ENCODE data around the gene GH2.
"Not testable (repeated sequence)": the region's sequence is repeated elsewhere in the genome, so short reads cannot be mapped to it uniquely, and the experiment has no call there.

Gene GH2

DNA sequence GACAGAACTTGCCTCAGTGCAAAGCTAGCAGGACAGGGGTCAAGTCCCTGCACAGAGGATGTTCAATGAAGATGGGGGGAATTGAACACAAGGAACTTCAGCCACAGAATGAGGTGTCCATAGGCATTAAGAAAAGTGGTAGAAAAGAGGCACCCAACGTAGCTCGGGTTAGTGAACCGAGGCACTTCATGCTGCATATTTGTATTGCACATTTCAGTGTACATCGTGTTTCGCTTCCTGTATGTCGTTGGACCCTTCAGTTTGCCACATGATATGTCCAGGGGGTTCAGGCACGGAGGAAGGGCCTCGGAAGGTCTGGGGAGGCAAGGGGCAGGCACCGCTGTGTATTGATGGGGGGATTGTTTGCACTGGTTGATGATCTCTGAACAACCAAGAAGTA is 3.3 kb downstream of the GH2 start:
- not testable (repeated sequence) for H3K9me3 ChIP-seq (ENCODE audit: low read length)

DNA sequence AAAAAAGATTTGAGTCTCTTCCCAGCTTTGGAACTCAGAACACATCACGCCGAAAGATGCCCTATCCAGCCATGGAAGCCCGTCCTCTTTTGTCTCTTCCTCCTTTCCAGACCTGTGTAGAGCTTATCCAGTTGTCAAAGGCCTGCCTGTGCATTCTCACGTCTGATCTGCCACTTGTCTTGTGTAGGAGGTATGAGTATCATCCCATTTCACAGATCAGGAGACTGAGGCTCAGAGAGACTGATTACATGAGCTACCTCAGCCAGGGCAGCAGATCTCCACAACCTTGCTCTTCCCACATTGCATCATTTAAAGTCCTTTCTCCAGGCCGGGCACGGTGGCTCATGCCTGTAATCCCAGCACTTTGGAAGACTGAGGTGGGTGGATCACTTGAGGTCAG is 7.1 kb downstream of the GH2 start:
- not testable (repeated sequence) for H3K4me3 ChIP-seq (ENCODE audit: low read length); H3K36me3 ChIP-seq (ENCODE audit: insufficient read depth, low read length); H3K4me1 ChIP-seq (ENCODE audit: insufficient read depth, low read length); H3K9me3 ChIP-seq (ENCODE audit: low read length); H2AFZ ChIP-seq (ENCODE audit: low read depth, low read length); H3K27me3 ChIP-seq (ENCODE audit: insufficient read depth, low read length)

More for the DNA sequence above, 3.3 kb downstream of the GH2 start:
- not testable (repeated sequence) for H3K4me1 ChIP-seq (ENCODE audit: insufficient read depth, low read length); H2AFZ ChIP-seq (ENCODE audit: low read depth, low read length); H3K27me3 ChIP-seq (ENCODE audit: insufficient read depth, low read length); H3K36me3 ChIP-seq (ENCODE audit: insufficient read depth, low read length); H3K4me3 ChIP-seq (ENCODE audit: low read length)

DNA sequence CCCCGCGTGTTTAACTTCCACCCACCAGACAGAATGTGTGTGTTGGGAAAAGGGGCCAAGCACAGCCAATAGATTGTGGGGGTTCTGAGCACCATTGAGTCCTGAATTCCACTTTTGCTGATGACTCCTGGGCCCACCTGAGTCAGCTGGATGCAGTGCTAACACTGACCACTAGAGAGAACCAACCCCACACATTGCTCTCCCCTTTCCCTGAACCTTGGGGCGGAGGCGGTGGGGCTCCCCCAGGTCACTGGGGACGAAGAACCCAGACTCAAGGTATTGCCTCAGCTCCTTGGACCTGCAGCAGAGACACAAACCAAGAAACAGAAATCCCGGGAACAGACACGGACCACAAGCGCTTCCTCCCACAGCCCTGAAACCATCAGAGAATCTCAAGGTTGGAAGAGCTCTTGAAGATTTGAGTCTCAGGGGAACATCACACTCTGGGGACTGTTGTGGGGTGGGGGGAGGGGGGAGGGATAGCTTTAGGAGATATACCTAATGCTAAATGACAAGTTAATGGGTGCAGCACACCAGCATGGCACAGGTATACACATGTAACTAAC is 7.6 kb downstream of the GH2 start:
- H3K9me3 ChIP-seq (ENCODE audit: low read length); H2AFZ ChIP-seq (ENCODE audit: low read depth, low read length); H3K4me3 ChIP-seq (ENCODE audit: low read length); H3K27me3 ChIP-seq (ENCODE audit: insufficient read depth, low read length); H3K36me3 ChIP-seq (ENCODE audit: insufficient read depth, low read length); H3K4me1 ChIP-seq (ENCODE audit: insufficient read depth, low read length): not testable (repeated sequence)

DNA sequence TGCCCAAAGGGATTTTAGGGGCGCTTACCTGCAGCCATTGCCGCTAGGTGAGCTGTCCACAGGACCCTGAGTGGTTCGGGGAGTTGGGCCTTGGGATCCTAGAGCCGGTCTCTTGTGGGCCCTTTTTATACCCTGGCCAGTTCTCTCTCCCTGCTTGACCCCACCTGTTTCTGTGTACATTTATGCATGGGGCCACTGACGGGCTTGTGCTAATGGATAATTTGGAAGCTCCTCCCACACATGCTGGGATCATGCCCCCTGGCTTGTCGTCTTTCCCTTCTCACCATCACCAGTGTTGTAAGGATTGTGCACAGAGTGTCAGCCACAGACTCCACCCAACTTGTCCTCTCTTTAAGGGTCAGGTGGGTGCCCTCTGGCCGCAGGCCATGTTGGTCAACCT is 8.2 kb downstream of the GH2 start, which contains the start of gene CSH2:
Gene CSH2, minus strand, starts transcription at position 101 of the 400 bp plus-strand sequence. Its CDS starts 63 bp downstream, at position 38.
- H3K4me1 ChIP-seq (ENCODE audit: insufficient read depth, low read length); H3K36me3 ChIP-seq (ENCODE audit: insufficient read depth, low read length); H3K9me3 ChIP-seq (ENCODE audit: low read length); H2AFZ ChIP-seq (ENCODE audit: low read depth, low read length); H3K27me3 ChIP-seq (ENCODE audit: insufficient read depth, low read length); H3K4me3 ChIP-seq (ENCODE audit: low read length): not testable (repeated sequence)

DNA sequence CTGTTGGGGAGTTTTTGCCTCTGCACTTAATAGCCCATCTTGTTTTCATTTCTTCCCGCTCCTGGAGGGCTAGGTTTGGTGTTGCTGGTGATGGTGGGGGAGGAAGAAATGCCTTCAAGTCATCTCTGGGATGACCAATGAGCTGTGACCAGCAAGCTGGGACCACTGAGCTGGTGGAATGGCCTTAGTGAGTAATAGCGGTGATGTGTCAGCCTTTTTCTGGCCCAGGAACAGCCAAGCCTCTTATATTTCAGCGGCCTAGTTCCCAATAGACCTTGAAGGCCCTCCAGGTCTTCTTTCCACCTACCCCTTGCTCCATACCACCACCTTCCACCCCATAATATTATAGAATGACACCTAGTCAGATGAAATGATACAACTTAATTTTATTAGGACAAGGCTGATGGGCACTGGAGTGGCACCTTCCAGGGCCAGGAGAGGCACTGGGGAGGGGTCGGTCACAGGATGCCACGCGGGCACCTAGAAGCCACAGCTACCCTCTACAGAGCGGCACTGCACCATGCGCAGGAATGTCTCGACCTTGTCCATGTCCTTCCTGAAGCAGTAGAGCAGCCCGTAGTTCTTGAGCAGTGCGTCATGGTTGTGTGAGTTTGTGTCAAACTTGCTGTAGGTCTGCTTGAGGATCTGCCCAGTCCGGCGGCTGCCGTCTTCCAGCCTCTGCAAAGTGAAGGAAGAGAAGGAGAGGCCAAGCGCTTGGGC is 9.9 kb downstream of the GH2 start:
- not testable (repeated sequence) for H3K4me3 ChIP-seq (ENCODE audit: low read length); H3K9me3 ChIP-seq (ENCODE audit: low read length); H3K27me3 ChIP-seq (ENCODE audit: insufficient read depth, low read length); H3K36me3 ChIP-seq (ENCODE audit: insufficient read depth, low read length); H2AFZ ChIP-seq (ENCODE audit: low read depth, low read length); H3K4me1 ChIP-seq (ENCODE audit: insufficient read depth, low read length)

DNA sequence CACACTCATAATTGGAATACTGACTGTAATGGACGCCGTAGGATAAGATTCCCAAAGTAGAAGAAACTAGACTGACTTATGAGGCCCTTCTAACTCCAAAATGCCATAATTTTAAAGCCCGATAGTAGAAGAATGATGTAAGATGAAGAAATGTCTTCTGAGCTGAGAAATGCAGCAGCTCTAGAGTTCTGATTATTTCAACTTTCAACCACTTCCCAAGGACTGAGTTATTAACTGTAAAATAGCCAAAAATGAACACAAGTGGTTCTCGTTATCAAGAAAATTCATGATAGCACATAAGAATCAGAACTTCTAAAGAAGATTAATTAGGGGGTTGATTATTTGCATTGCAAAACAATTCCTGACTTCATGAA is 11.5 kb downstream of the GH2 start:
- not testable (repeated sequence) for H3K4me1 ChIP-seq (ENCODE audit: insufficient read depth, low read length); H3K36me3 ChIP-seq (ENCODE audit: insufficient read depth, low read length); H3K4me3 ChIP-seq (ENCODE audit: low read length); H3K9me3 ChIP-seq (ENCODE audit: low read length); H2AFZ ChIP-seq (ENCODE audit: low read depth, low read length); H3K27me3 ChIP-seq (ENCODE audit: insufficient read depth, low read length)

DNA sequence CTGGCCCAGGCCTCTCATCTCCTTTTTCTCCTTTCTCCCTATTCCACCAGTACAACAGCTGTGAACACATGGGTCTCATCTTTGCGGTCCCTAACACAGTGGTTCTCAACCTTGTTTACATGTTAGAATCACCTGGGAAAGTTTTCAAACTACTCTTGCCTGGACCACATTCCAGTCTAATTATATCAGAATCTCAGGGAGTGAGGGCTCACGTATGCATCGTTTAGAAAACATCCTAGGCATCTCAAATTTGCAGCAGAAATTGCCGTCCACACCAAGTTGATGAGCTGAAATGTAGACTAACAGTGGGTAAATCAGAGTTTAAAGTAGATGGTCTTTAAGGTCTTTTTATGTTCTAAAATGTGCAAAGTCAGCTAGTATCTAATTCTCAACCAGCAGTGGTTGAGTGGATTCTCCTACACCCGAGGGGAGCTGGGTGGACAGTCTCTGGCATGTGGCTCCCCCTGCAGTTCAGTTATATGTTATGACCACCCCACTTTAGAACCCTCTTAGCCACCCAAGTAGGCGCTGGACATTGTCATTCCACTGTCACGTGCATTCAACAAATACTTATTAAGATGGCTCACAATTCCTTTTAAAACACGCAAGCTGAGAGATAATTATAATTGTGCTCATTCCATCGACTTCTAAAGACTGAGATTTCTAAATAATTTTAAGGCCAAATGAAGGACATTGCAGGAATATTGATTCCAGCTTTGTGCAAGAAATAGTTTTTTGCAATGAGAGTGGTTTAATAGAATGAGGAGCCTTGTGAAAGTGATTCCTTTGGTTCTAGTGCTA is 12.1 kb downstream of the GH2 start:
- H3K4me3 ChIP-seq (ENCODE audit: low read length); H2AFZ ChIP-seq (ENCODE audit: low read depth, low read length); H3K36me3 ChIP-seq (ENCODE audit: insufficient read depth, low read length); H3K4me1 ChIP-seq (ENCODE audit: insufficient read depth, low read length); H3K27me3 ChIP-seq (ENCODE audit: insufficient read depth, low read length); H3K9me3 ChIP-seq (ENCODE audit: low read length): not testable (repeated sequence)

DNA sequence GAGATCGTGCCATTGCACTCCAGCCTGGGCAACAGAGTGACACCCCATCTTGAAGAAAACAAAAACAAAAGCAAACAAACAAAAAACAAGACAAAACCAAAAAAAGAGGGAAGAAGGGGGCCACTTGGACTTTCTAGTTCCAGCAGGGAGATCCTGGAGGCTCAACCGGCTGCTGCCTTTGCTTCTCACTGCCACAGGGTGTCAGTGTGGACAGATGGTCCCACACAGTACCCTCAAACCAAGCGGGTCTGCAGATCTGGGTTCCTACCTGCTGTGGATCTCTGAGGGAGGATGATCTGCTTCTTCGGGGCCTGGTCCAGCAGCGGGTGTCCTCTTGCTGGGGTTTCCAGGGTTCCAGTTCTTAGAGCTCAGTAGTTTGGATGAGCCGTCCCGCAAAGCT is 15.1 kb downstream of the GH2 start:
- H2AFZ ChIP-seq (ENCODE audit: low read depth, low read length); H3K27me3 ChIP-seq (ENCODE audit: insufficient read depth, low read length); H3K36me3 ChIP-seq (ENCODE audit: insufficient read depth, low read length); H3K9me3 ChIP-seq (ENCODE audit: low read length); H3K4me1 ChIP-seq (ENCODE audit: insufficient read depth, low read length); H3K4me3 ChIP-seq (ENCODE audit: low read length): not testable (repeated sequence)

DNA sequence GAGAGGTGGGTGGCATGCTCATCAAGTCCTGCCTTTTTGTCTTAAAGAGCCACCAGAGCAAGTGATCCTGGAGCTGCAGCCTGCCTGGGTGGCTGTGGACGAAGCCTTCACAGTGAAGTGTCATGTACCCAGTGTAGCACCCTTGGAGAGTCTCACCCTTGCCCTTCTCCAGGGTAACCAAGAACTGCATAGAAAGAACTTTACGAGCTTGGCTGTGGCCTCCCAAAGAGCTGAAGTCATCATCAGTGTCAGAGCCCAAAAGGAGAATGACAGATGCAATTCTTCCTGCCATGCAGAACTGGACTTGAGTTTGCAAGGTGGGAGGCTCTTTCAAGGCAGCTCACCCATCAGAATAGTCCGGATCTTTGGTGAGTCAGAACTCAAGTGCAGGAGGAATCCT is 22.5 kb downstream of the GH2 start:
- Histone ChIP-seq H3K9me3 (ENCODE audit: low read length) (no peaks in the 10 kb centered on the region), H3K36me3 (ENCODE audit: insufficient read depth, low read length) (no peaks in the 10 kb centered on the region), H3K4me1 (ENCODE audit: insufficient read depth, low read length) (no peaks in the 10 kb centered on the region), H3K27me3 (ENCODE audit: insufficient read depth, low read length) (no peaks in the 10 kb centered on the region), H2AFZ (ENCODE audit: low read depth, low read length) (no peak overlapping the region), H3K4me3 (ENCODE audit: low read length) (no peak overlapping the region)

DNA sequence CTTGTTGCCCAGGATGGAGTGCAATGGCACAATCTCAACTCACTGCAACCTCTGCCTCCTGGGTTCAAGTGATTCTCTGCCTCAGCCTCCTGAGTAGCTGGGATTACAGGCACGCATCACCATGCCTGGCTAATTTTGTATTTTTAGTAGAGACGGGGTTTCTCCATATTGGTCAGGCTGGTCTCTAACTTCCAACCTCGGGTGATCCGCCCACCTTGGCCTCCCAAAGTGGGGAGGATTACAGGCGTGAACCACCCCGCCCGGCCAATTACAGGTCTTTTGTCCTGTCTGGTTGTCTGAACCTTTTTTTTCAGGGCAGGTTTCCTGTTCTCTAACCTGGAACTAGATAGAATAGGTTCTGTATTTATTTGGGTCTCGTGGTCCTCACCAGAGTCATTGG is 25.3 kb downstream of the GH2 start:
- not testable (repeated sequence) for H3K36me3 ChIP-seq (ENCODE audit: insufficient read depth, low read length); H3K9me3 ChIP-seq (ENCODE audit: low read length); H3K4me1 ChIP-seq (ENCODE audit: insufficient read depth, low read length); H2AFZ ChIP-seq (ENCODE audit: low read depth, low read length); H3K27me3 ChIP-seq (ENCODE audit: insufficient read depth, low read length); H3K4me3 ChIP-seq (ENCODE audit: low read length)

DNA sequence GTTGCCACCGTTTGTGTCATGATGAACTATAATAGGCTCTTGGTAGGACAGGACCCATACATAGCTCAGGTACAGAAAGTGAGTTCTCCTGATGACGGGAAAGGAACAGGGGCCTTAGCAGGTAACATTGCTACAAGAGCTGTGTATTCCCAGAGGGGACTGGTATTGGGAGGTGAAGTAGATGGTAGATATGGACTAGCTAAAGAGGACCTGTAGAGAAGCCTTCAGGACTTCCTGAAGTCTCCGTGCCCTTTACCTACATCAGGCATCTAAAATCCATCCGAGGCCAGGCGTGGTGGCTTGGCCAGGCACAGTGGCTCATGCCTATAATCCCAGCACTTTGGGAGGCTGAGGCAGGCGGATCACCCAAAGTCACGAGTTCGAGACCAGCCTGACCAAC is 26.6 kb downstream of the GH2 start:
- H3K36me3 ChIP-seq (ENCODE audit: insufficient read depth, low read length) = no peaks in the 10 kb centered on the region
- no peak overlapping the region for H2AFZ ChIP-seq (ENCODE audit: low read depth, low read length)
- H3K27me3 ChIP-seq (ENCODE audit: insufficient read depth, low read length) = peaks cover 4% of the 10 kb centered on the region
- no peaks in the 10 kb centered on the region for H3K4me1 ChIP-seq (ENCODE audit: insufficient read depth, low read length)
- no peaks in the 10 kb centered on the region for H3K9me3 ChIP-seq (ENCODE audit: low read length)
- H3K4me3 ChIP-seq (ENCODE audit: low read length) = no peak overlapping the region

DNA sequence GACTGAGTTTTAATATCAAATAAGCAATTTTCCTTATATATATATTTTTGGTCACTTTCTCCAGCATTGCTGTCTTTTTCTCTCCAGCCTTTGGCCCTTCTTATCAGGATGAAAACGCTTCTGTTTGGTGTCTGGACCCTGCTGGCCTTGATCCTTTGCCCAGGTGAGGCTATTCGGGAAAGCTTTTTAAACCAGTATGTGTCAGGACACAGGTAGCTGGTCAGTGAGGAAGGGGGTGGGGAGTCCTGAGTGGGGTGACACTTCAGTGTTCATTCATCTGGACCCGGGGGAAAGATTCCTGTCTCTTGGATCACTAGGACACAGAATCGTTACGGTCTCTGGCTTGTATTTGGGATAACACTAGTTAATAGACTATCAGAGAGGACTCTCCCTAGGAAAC is 27.0 kb downstream of the GH2 start:
- Histone ChIP-seq H3K4me1 (ENCODE audit: insufficient read depth, low read length) (no peaks in the 10 kb centered on the region), H2AFZ (ENCODE audit: low read depth, low read length) (no peak overlapping the region), H3K9me3 (ENCODE audit: low read length) (no peaks in the 10 kb centered on the region), H3K36me3 (ENCODE audit: insufficient read depth, low read length) (no peaks in the 10 kb centered on the region), H3K4me3 (ENCODE audit: low read length) (no peak overlapping the region), H3K27me3 (ENCODE audit: insufficient read depth, low read length) (peaks cover 4% of the 10 kb centered on the region)

DNA sequence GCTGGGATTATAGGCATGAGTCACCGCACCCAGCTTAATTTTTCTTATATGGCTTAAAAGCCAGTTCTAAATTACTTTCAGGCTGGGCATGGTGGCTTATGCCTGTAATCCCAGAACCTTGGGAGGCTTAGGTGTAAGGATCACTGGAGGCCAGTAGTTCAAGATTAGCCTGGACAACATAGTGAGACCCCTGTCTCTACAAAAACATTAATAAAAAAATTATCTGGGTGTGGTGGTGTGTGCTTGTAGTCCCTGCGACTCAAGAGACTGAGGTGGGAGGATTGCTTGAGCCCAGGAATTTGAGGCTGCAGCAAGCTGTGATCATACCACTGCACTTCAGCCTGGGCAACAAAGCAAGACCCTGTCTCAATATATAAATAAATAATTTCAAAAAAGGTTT is 28.5 kb downstream of the GH2 start:
- H3K27me3 ChIP-seq (ENCODE audit: insufficient read depth, low read length) = peaks cover 4% of the 10 kb centered on the region
- H3K36me3 ChIP-seq (ENCODE audit: insufficient read depth, low read length) = no peaks in the 10 kb centered on the region
- no peak overlapping the region for H3K4me3 ChIP-seq (ENCODE audit: low read length)
- H2AFZ ChIP-seq (ENCODE audit: low read depth, low read length) = no peak overlapping the region
- no peaks in the 10 kb centered on the region for H3K4me1 ChIP-seq (ENCODE audit: insufficient read depth, low read length)
- H3K9me3 ChIP-seq (ENCODE audit: low read length) = no peaks in the 10 kb centered on the region

Data from neuron (in vitro differentiated cells).